GM12873 (cell line): ENCODE results near the gene MYO16.

ENCODE experiments used
- TF ChIP-seq, protein P1 (sequence below): IDR thresholded peaks from 2 replicates; pipeline ENCODE4 v1.5.1; 2012; ENCODE audit warnings: low read depth, mild to moderate bottlenecking, moderate library complexity, low read length, control low read depth; ENCODE audit not compliant: insufficient read depth; ENCODE audit errors: missing control alignments

Gene MYO16

DNA sequence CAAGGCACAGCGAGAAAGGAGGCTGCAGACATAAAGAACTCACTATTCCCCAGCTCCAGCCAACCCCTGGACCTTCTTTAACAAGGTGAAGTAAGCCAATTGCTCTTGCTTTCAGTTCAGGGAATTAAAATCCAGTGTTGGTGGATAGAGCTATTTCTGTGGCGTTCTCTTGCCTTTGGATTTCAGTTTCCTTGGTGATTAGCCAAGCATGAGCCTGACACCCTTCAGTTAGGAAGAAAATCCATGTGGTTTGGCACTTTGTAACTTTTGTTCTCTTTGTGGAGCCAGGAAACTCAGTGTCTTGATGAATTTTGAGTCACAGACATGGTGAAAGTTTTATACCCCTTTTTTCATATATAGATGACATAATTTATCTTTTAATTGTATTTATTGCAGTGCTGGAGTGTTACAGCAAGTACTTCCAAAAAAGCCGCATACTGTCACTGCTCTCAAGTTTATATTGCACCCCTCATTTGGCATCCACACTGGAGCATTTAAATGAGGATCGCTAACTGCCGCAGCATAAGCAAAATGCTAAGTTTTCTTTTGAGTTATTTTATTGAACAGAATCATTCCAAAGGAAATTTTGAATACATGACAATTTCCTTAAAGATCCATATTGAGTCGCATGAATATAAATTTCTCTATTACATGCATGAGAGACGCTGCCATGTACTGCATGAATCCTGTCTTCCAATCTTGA lies 406.8 kb downstream of the MYO16 start:
- TF ChIP-seq, protein P1, sequence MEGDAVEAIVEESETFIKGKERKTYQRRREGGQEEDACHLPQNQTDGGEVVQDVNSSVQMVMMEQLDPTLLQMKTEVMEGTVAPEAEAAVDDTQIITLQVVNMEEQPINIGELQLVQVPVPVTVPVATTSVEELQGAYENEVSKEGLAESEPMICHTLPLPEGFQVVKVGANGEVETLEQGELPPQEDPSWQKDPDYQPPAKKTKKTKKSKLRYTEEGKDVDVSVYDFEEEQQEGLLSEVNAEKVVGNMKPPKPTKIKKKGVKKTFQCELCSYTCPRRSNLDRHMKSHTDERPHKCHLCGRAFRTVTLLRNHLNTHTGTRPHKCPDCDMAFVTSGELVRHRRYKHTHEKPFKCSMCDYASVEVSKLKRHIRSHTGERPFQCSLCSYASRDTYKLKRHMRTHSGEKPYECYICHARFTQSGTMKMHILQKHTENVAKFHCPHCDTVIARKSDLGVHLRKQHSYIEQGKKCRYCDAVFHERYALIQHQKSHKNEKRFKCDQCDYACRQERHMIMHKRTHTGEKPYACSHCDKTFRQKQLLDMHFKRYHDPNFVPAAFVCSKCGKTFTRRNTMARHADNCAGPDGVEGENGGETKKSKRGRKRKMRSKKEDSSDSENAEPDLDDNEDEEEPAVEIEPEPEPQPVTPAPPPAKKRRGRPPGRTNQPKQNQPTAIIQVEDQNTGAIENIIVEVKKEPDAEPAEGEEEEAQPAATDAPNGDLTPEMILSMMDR: no peak

DNA sequence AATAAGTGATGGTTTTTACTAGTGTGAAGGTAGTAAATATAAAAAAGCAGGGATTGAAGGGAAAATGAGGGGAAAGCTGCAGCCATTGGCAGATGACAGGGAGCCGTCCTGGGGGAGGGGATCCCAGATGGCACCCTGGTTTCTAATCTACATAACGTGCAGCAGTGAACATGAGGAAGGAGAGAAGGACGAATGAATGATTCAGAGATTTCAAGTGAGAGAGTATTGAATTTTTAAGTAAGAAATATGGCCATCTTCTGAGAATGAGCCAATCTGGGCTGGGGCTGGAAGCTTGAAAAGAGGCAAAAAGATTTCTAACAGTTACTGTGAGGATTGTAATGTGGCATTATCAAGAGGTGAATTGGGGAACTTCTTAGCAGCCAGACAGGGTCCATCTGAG lies 414.2 kb downstream of the MYO16 start:
- TF ChIP-seq, protein P1: no peak

DNA sequence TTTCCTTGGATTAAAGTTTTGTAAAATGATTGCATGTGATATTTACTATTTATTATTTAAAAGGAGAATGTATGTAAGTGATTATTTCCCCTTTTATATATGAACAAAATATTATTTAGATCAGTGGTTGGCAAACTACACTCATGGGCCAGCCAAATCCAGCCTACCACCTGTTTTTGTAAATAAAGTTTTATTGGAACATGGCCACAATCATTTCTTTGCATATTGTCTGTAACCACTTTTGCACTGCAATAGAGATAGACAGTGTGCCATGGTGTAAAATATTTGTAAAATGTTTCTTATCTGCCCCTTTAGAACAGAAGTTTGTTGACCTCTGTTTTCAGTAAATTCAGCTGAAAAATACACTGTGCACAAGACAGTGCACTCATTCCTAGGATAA lies 426.4 kb downstream of the MYO16 start:
- TF ChIP-seq, protein P1: no peak

DNA sequence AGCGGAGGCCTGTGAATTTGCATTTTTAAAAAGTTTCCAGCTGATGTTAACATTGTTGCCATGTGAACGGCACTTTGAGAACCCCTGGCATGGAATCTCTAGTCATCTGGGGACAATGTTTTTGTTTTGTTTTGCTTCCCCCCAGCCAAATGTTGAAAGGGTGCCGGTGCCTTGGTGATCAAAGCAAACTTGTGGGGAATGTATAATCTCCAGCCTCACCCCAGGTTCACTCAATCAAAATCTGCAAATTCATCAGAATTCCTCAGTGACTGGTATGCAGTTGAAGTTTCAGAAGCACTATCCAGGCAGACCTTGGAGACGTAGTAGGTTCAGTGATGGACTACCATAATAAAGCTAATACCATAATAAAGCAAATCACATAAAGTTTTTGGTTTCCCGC lies 428.7 kb downstream of the MYO16 start:
- TF ChIP-seq, protein P1: no peak

DNA sequence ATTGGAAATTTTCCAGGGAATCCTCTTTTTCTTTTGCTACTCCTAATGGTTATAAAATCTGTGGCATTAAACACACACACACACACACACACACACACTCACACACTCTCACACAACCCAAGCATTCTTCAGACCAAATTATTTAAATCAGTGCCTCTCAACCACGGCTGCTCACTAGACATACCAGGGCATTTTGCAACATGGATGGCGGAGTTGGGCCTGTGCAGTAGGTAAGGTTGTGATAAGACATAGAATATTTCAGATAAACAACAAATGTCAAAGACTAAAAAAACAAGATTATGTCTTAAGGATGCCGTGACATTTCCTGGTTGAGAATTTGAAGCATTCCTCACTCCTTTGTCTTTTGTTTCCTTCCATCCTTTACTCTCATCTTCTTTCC lies 443.1 kb downstream of the MYO16 start:
- TF ChIP-seq, protein P1: no peak

DNA sequence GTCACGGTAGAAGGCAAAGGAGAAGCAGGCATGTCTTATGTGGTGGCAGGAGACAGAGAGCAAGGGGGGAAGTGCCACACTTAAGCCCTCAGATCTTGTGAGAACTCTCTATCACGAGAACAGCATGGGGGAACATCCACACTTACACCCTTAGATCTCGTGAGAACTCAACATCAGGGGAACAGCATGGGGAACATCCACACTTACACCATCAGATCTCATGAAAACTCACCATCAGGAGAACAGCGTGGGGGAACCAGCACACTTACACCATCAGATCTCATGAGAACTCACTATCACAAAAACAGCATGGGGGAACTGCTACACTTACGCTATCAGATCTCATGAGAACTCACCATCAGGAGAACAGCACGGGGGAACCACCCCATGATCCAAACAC lies 445.0 kb downstream of the MYO16 start:
- TF ChIP-seq, protein P1: no peak

DNA sequence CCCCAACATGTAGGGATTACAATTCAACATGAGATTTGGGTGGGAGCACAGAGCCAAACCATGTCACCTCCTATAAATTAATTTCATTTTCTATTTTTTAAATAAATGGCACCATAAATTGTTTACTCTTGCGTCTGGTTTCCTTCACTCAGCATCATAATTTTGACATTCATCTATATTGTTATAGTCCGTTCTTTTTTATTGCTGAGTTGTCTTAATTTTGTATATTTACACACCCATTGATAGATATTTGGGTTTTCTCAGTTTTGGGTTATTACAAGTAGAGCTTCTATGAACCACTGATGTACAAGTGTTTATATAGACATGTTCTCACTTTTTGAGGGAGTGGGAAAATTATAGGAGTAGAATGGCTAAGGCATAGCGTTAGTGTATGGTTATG lies 445.4 kb downstream of the MYO16 start:
- TF ChIP-seq, protein P1: no peak
